CD1c-positive myeloid dendritic cell (primary cell): ENCODE results near the gene APOBEC3C.
A peak's percentile ranks its signal among the peaks of the same experiment; 100 is the strongest.
"Not testable (repeated sequence)": the region's sequence is repeated elsewhere in the genome, so short reads cannot be mapped to it uniquely, and the experiment has no call there.

Source experiments
- DNase-seq: peaks from one replicate; pipeline ENCODE4 v3.0.0-alpha.2; 2016; ENCODE audit errors: extremely low spot score

The APOBEC3C gene

DNA sequence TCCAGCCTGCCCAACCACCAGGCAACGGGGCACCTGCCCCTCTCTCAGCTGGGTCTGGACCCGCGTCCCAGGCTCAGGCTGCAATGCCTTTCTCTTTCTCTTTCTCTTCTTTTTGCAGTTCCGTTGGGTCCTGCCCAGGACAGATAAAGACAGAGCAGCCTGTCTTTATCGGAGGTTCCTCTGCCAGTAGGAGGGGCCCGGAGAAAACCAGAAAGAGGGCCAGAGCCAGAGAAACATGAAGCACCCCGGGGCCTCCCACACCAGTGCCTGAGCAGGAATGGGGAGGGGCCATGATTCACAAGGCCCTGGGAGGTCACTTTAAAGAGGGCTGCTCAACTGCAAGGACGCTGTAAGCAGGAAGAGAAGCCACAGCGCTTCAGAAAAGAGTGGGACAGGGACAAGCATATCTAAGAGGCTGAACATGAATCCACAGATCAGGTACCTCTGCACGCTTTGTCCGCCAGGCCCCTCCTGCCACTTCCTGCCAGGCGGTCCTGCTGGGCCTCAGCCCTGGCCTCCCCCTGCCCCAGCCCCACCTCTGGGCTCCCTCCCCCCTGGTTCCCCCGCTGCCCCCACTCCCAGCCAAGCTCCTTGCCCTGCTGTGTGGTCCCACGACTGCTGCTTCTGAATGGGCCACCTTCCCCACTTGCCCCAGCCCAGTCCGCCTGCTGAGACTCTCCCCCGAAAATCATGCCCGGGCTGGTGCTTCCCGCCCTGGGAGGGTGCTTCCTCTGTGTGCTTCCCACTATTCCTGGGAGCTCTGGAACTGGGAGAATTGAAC is at the start of gene APOBEC3C:
TSS of gene APOBEC3C (plus strand) at position 316 of the 781 bp plus-strand sequence. CDS start at position 422, 106 bp downstream.
- DNase-seq: peak; percentile 86

DNA sequence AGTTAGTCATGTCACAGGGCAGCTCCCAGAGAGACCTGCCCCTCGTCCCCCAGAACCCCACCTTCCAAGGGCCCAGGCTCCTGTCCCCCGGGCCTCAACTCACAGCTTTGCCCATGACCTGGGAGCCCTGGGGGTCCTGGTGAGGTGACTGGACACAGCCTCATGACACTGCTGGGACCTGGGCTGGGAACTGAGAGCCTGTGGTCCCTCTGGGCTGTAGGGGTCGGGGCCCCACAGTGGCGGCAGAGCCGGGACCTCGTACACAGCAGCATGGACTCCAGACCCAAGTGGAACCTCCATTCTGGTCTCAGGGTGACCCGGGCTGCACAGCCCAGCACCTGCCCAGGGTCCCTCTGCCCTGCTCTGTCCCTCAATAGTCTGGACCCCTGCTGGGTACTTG is 49.8 kb upstream of the APOBEC3C start:
- DNase-seq: no peak

DNA sequence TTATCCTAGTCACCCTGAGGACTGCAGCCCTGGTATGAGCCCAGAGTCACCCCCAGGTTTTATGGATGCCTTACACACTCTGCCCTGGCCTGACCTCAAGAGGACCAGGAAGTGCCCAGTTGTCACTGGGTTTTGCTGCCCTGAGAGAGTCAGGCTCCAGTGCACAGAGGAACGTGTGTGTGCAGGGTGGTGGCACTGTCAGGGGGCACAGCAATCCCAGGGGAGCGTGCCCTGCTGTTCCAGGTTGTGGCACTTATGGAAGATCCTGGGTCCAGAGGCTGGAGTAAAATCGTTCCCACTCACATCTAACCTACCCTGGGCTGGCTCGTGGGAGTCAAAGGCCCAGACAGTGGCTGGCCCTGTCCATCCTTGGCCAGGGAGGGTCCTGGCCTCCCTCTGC is 49.1 kb upstream of the APOBEC3C start:
- peak; percentile 31 for DNase-seq

DNA sequence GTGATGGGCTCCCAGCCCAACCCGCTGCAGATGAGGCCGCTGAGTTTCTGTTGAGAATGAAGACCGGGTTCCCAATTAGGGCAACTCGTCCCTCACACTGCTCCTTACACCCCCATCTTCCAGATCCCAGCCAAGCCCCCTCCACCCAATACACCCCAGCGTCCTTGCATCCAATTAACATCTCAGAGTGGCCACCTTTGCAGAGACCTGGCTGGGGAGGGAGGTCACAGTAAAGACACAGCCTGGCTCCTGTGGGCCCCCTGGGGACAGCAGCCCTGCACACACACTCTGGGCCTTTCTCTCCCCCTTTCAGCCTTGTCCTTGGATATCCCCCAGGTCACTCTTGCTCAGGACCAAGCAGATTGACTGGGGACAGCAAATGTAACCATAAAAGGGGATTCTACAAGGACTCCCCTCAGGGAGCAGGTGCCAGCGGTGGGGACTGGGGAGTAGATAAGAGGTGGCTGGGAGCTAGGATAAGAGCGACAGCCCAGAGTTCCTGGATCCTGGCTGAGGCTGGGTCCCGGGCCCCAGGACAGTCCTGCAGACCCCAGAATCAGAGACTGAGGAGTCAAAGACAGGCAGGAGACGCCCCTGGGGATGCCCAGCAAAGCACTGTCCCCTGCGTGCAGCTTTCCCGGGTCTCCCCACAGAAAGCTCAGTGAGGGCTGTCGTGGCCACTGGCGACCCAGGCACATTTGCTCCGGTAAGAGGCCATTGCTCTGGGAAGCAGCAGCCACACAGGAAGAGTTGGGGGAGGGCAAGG is 48.3 kb upstream of the APOBEC3C start:
- no peak for DNase-seq

DNA sequence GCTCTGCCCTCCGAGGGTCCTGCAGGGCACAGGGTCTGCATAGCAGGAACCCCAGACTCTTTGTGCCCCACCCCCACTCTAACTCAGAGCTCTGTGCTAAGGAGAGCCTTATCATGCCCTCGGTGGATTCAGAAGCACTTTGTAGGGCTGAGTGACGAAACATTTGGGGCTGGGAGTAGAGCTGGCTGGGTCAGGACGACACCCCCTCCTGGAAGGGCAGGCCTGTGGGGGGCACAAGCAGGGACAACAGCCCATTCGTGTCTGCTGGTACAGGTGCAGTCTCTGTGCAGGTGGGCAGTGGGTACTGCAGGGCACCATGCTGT is 47.7 kb upstream of the APOBEC3C start:
- DNase-seq: no peak

DNA sequence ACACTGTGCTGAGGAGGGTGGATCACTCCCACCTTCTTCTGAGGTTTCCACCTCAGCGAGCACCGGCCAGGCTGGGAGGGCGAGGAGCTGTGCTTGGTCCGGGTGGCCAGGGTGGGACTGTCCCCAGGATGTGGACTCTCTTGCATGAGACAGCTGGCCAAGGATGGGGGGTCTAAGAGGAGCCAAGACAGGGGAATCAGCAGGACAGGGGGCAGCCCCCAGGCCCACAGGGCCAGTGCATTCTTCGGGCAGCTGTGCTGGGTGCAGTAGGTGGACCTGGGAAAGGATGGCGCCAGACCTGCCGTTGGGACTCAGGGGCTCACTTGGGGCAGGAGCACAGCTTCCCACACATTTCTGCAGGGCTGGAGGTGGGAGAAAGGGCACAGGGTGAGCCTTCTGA is 47.1 kb upstream of the APOBEC3C start:
- DNase-seq: no peak

DNA sequence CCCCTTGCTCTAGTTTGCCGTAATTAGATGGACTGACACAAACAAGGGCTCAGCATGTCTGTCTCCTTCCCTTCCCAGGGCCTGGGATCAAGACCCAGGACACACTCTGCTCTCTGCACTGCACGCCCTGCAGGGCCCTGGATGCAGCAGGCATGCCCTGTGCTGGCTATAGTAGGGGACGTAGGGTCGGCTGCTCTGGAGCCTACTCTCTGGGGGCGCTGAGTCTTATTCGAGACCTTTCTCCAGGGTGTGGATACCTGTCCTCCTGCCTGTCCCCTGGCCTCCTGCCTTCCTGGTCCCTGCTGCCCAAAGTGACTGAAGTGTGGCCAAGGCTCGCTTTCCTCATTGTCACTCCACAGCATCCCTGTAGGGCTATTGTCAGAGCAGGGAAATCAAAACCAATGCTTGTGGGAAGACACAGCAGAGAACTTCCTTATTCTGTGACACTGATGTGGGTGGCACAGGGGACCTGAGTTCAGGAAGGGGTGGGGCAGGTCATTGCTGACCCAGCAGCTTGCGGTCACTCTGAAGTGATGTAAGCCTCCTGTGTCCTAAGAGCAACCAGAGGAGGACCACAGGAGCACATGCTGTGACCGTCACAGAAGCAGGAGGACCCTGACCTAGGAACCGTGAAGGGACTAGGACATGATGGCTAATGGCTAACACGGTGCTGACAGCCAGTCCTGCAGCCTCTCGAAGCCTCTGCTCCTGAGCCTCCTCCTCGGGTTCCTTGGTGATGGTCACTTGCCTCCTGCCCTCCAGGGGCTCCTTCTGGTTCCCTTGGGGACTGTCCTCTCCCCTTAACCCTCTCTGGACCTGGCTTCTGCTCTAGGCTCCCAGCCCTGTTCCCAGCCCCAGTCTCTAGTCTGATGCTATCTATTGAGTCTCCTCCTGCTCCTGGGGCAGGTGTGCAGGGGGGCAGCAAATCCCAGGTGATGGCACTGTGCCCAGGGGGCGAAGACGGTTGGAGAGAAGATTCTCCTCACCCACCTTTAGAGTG is 46.3 kb upstream of the APOBEC3C start:
- peak; percentile 95 for DNase-seq

DNA sequence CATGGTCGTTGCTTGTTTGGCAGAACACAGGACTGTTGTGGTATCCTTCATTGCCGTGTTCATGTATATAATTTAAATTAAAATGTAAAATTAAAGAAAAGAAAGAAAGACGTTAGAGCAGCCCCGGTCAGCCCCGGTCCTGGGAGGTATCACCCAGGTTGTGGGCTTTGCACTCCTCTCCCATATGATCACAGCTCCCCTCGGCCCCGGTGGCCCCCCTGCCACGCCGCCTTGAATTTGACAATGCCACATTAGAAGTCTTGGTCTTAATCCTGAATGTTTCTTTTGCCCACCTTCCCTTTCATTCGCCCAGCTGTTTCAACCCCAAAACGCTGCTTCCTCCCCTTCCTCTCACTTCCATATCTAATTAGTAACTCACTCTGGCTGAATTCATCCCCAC is 45.3 kb upstream of the APOBEC3C start:
- no peak for DNase-seq

DNA sequence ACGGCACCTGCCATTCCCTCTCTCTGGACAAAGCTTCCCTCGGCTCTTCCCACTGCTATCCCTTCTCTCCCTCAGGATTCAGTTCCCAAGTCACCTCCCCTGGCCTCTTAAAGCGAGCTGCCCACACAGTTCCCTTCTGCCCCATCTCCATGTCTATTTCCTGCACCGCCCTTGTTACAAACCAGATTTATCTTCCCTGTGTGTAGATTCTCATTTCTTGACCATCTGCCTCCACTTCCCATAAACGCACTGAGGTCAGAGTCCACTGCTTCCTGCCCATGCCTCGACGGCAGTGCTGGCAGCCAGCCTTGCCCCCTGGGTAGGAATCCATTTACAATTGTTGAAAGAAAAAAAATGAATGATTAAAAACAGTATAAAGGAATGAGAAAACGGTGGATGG is 43.5 kb upstream of the APOBEC3C start:
- peak; percentile 53 for DNase-seq

DNA sequence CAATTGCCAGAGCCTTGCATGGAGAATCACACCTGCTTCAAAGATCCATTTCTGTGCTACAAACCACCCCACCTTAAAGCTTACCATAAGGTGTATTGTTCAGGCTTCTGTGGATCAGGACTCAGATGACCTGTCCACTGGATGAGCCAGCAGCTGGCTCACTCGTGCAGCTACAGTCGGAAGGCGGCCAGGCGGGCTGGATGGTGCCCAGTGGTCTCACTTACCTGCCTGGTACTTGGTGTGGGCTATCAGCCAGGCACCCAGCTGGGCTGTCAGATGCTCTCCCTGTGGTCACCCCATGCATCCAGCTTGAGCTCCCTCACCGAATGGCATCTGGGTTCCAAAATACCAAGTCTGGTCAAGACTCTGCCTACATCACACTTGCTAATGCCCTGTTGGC is 42.9 kb upstream of the APOBEC3C start:
- DNase-seq: no peak

DNA sequence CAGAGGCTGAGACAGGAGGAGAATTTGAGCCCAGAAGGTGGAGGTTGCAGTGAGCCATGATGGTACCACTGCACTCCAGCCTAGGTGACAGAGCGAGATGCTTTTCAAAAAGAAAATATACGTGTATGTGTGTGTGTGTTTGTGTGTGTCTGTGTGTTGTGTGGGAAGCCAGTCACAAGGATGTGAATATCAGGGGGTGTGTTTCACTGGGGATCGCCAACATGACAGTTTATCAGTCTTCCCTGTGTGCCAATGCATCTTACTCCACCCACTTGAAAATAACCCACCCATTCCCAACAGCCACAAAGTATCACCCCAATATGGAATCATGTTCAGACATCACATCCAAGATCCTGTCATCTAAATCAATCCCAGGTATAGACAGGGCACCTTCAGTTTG is 42.3 kb upstream of the APOBEC3C start:
- no peak for DNase-seq

DNA sequence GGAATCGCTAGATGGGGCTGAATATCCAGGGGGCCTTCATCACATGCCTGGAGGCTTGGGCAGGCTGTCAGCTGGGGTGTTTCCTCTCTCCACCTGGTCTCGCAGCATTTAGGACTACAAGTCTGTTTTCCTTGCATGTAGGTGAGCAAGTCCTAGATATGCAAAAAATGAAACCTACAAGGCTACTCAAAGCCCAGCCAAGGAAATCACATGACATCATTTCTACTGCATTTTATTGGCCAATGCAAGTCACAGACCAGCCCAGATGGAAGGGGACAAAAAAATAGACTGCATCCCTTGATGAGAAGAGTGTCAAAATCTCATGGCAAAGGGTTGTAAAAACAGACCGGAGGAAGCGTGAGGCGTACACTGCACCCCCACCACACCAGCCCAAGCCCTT is 41.5 kb upstream of the APOBEC3C start:
- no peak for DNase-seq

DNA sequence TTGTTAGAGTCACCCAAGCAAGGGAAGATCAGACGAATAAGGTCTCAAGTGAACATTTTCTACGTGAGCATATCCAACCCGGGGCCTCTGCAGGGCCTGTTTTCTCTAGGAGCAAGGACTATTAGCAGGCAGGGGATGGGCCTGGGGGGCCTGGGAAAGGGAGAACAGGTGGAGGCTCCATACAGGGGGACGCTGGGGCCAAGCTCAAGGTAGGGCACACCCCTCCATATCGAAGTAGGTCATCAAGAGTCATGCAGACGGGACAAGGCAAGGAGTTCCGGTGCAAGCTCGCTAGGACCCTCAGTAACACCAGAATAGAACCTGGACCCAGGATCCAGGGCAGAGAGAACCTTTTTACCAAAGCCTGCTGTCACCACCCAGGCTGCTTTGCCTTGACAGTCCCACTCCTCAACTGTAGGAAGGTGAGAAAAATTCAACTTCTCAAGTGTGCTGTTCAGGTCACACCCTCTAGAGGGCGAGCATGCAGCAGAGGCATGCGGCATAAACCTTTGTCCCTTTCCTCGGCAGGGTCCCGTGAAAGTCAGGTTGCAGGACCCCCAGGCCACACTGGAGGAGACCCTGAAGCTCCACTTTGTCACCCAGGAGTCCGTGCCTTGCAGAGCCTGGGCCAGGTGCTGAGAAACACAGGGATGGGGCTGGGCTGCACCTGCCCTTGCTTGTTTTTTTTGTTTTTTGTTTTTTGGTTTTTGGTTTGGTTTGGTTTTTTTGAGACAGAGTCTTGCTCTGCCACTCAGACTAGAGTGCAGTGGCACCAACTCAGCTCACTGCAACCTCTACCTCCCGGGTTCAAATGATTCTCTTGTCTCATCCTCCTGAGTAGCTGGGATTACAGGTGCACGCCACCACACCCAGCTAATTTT is 40.5 kb upstream of the APOBEC3C start:
- peak; percentile 63 for DNase-seq

DNA sequence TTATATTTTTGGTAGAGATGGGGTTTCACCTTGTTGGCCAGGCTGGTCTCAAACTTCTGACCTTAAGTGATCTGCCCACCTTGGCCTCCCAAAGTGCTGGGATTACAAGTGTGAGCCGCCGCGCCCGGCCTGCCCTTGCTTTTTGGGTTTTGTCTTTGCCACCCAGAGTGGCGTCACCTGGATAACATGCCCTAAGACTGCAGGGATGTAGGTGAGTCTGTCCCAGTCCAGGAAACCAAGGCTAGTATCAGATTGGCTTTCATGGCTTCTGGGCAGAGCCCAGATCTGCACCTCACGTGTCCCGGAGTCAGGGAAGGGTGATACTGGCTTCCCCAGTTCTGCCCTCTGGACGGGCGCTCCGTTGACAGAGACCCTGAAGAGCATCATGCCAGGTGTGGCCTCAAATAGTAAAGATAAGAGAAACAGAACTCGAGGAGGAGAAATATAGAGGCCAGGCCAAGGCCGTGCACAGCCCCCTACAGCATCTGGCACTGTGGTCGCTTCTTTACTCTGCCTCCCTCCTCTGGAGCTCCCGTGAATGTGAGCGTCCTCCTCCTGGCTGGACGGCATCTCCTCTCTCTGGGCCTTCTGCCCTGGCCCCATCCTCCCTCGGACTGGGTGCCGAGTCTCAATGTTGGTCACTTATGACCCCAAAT is 39.8 kb upstream of the APOBEC3C start:
- no peak for DNase-seq

DNA sequence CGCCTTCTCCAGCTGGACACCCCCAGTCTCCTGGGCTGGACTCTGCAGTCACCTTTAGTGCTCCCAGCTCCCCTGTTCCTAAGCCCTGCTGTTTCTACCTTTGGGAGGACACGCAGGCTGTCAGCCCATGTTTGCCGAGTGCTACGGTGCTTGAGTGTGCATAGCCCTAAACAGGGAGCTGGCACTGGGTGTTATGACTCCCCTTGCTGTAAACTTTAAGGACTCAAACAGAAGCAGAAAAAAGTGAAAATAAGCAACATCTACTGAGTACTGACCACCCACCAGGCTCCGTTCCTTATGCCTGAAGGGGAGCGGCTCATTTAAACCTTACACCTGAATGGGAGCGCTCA is 39.3 kb upstream of the APOBEC3C start:
- no peak for DNase-seq

DNA sequence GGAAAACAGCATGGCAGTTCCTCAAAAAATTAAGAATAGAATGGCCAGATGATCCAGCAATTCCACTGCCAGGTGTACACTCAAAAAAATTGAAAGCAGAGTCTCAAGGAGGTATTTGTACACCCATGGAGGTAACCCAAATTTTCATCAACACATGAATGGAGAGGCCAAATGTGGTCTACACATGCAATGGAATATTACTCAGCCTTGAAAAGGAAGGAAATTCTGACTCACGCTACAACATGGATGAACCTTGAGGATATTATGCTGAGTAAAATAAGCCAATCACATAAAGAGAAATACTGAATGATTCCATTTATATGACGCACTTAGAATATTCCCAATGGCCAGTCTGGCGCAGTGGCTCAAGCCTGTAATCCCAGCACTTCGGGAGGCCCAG is 36.8 kb upstream of the APOBEC3C start:
- DNase-seq: not testable (repeated sequence)

DNA sequence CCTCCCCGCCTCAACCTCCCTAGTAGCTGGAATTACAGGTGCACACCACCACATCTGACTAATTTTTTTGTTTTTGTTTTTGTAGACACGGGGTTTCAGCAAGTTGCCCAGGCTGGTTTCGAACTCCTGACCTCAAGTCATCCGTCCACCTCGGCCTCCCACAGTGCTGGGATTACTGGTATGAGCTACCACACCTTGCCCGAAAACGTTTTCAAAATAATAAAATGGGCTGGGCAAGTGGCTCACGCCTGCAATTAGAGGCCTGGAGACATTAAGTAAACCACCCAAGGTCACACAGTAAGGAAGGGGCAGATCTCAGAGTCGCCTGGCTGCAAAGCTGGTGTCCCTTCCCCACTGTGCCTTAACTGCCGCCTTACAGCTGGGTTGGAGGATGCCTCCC is 33.5 kb upstream of the APOBEC3C start:
- not testable (repeated sequence) for DNase-seq

DNA sequence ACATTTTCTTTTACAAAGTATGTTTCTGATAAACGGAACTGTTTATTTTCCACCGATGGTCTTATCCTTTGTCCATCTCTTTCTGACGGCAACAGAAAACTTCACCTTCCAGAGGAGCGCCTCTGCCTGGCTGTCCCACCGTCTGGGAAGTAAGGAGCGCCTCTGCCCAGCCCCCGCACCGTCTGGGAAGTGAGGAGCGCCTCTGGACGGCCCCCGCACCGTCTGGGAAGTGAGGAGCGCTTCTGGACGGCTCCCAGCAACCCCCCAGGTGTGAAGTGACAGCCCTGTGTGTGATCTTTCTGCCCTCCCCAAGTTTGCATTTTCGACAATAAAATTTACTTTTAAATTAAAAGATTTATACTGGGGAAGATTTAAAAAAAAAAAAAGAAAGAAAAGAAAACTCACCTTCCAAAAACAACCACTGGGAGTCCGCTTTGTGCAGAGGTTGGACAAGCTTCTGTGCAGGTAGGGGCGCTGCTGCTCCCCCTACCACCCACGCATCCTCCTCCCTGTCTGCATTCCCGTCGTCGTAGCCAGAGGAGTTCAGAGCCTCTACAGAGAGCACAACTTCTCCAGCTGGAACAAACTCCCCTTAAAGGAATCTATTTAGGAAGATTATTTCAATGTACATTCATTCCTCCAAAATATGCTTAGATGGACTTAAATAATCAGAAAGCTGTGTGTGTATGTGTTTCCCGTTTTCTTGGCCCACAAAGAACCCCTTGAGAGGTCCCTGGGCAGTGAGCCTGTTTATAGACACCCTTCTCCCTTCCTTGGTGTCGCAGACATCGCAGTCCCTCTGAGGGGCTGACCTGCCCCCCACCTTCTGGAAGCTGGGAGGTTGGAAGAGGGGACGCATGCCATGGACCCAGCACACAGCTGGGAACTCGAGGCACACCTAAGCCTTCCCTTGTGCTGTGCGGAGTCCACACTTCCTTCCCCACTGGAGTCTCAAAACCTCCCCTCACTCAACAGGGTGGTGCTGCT is 32.8 kb upstream of the APOBEC3C start:
- DNase-seq: no peak
